ENCODE results near the gene RPAP3.

The RPAP3 gene, protein sequence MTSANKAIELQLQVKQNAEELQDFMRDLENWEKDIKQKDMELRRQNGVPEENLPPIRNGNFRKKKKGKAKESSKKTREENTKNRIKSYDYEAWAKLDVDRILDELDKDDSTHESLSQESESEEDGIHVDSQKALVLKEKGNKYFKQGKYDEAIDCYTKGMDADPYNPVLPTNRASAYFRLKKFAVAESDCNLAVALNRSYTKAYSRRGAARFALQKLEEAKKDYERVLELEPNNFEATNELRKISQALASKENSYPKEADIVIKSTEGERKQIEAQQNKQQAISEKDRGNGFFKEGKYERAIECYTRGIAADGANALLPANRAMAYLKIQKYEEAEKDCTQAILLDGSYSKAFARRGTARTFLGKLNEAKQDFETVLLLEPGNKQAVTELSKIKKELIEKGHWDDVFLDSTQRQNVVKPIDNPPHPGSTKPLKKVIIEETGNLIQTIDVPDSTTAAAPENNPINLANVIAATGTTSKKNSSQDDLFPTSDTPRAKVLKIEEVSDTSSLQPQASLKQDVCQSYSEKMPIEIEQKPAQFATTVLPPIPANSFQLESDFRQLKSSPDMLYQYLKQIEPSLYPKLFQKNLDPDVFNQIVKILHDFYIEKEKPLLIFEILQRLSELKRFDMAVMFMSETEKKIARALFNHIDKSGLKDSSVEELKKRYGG

DNA sequence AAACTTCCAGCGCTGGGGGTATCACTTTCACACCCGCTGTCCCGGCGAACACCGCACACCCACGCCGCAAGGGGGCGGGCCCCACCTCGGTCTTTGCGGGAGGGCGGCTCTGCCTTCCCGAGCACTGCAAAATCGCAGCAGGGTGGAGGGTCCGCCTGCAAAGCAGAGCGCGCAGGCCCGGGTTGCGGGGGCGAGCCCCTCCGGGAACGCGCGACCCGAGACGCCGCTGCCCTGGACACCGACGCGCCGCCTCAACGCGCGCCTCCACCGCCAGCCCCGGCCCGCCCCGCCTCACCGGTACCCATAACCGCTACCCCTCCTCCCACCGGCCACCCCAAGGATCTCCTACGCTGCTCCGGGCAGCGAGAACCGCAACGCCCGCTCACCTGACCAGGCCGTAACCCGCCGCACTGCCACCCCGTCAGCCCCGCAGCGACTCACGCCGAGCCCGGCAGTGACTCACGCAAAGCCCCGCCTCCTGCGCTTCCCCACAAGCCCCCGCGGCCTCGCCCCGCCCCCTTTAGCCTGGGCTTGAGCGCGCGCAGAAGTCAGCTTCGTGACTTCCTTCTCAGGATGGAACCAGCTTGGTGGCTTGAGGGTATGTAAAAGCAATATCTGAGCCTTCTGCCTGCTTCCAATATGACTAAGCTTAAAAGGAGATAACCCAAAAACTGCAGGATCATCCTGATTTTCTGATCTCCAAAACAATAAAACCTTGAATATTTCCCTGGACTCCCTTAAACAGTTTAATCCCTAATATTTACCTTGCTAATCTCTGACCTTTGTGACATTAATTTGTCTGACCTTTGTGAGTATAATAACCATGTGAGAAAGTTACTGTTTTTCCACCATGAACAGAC, at the start of gene RPAP3:
RPAP3 (minus strand) TSS at position 465 of the 860 bp plus-strand sequence. CDS start 3,190 bp downstream, outside the sequence.
- peak; percentile 97 for DNase-seq

DNA sequence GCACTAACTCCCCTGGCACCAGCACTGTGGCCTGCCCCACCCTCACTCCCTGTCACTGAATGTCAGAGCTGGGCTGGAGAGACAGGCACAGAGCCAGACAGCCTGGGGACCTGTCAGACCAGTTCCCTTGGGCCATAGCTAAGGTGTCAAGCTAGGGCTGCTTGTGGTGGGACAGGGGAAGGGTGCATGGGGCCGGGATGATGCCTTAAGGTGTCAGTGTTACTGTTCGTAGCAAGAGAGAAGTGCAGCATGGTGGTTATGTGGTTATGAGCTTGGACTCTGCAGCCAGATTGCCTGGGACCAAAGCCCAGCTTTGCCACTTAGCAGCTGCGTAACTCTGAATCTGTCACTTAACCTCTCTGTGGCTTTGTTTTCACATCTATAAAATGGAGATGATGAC, 49.1 kb upstream of the RPAP3 start:
- peak; percentile 64 for DNase-seq

DNA sequence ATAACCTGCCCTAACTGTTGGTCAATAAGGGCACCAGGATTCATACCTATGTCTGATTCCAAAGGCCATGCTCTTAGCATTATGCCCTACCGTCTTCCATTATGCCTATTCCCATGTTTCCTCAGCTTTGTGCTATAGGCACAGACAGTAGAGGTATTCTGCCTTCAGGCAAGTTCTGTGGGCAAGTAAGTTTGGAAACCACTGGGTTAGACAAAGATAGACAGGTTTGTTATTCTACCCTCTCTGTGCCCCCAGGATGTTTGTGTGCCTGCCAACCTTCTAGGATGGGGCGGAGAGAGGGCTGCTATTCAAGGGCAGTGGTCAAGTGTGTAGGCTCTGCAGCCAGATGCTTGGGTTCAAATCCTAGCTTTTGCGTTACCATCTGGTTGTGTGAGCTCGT, 48.3 kb upstream of the RPAP3 start:
- no peak for DNase-seq

DNA sequence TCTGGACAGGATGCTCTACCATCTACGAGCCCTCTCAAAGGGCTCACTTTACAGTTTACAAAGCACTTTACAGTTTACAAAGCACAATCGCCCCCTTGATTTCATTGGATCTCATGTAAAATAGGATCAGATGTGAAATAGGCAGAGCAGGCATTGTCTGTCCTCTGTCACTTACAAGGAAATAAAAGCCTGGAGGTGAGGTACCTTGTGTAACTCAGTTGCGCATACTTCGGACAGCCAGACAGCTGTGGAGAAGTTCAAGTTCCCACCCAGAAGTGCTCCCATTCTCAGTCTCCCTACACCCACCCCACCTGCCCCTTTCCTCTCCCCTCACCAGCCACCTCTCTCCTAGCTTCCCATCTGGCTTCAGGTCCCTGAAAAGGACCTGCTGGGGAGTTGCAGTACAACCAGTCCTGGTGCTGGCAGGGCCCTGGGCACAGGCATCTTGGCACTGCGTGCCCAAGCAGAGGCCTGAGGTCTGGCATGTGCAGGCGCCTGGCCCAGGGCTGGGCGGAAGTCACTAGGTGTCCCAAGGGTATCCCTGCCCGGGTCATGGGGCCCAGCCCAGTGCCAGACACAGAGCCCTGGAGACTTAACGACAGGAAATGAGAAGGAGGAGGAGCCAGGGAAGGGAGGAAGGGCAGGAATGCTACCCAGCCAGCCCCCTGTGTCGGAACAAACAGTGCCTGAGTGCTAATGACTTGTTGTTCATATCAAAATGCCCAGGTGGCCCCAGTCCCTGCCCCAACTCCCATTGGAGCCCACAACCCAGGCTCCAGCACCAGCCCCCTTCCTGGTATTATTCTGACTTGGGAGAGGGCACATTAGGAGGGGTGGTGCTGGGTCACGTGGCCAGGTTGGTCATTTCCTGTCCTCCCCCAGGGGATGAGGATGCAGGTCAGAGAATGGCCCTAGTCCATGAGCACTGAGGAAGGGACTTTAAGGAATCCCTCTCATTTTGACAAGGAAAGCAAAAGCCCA, 47.5 kb upstream of the RPAP3 start:
- no peak for DNase-seq

DNA sequence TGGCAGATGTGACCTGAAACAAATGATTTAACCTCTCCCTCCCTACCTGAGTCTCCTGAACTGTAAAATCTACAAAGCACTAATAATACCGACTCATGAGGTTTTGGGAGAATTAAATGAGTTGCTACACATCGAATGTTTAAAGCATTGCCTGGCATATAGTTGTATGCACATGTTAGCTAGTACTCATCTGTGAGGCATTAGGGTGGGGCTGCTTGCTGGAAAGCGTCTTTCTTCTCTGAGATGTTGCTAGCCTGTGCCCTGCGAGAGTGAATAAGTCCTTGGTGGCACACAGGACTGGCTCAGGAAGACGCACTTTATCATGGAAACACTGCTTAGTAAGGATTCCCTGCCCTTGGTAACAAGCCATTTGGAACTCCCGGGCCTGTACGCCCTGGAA, 46.7 kb upstream of the RPAP3 start:
- no peak for DNase-seq

DNA sequence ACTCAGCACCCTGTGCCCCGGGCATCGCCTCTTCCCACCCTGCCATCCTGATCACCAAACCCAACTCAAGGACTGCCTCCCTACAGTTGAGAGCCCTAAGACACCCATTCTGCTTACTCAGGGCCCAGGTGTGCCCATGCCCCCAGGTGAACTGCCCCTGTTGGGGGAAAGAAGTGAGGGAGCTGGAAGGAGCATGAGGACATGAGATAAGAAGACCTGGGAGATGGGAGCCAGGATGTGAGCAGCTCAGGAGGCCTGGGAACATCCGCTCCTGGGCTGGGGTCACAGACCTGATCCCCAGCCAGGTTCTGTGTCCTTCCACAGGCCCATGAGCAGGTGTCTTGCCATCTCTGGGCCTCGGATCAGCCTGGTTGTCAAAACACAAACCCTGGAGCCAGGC, 46.3 kb upstream of the RPAP3 start:
- no peak for DNase-seq

DNA sequence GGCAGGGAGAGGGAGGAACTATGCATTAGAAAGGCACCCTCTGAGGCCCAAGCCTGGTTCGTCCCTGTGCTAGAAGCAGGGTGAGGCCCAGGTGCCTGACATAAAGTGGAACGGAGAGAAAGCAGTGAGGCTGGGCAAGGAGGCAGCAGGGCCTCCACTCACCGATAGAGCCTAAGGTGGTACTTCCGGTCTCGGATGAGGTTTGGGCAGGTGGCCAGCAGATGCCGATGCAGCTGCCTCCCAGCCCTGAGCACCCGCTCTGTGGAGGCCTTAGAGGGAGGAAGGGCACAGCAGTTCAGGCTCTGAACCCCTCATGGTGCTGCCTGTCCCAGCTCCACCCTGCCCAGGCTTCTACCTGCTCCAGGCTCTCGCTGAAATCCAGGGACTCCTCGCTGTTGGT, 45.7 kb upstream of the RPAP3 start:
- DNase-seq = no peak

DNA sequence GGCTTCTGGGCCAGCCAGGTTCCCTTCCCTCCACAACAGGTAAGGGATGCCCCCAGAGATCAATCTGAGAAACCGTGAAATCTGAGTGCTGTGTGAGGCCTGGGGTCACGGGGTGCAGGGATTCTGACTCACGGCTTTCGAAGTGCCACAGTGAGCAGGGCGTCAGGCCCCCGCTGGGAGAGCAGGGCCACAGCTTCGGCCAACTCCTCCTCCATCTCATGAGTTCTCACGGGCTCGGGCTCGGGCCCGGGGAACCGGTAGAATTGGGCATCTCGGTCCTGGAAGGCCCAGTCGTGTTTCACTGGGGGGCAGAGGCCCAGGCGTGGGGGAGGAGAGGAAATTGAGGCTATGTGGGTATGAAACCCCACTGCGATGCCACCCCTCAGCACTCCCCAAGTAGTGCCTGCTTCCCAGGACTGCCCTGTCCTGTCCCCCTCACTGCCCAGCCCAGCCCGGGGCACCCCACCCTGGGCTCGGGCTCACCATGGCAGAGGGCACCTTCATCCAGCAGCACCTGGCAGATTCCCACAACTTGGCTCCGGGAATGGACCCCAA, 45.2 kb upstream of the RPAP3 start:
- DNase-seq = no peak

DNA sequence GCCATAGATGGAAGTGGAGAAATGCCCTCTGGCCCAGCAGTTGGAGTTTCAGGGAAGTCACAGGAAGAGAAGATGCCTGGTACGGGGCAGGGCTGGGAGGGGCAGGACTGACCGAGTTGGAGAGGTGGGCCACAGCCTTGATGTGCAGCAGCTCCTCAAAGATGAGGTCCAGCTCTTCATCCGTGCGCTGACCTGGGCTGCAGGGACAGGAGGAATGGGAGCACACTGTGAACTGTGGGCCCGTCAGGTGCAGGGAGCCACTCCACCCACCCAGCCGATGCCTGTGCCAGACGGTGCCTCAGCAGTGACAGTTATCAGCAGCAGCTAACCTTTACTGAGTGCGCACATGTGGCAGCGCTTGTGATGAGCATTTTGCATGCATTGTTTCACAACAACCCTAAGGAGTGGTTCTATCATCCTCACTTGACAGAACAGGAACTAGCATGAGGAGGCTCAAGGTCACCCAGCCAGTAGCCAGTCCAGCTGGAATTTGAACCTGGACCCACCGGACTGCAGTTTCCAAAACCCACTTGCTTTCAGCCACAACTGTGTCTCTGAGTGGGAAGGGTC, 44.5 kb upstream of the RPAP3 start:
- no peak for DNase-seq

DNA sequence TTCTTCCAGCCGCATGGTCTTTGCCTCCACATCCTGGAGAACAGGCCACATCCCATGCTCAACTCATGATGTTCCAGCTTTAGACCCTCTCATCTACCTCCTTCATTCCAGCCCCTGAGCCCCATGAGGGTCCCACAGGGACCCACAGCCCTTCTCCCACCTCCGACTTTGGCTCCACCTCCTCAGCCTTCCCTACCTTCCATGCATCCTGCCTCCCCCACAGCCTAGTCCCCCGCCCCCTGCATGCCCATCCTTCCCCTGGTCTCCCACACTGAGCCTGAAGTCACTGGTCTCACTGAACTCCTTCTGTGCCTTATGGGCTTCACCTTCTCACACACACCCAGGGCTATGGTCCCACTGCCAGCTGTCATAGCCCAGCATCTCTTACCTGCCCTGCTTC, 43.1 kb upstream of the RPAP3 start:
- no peak for DNase-seq

DNA sequence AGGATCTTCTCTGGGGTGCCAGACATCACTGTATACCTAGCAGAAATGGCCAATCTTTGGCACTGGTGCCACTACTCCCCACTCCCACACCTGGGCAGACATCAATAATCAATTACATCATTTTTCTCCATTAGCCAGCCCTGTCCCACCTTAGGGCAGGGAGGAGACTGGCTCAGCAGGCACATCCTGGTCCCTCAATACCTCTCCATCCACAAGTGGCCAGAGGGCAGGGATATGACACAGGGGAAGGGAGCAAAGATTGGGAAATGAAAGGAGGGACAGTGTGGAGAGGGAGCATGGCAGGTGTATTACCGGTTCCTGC, 42.6 kb upstream of the RPAP3 start:
- no peak for DNase-seq

DNA sequence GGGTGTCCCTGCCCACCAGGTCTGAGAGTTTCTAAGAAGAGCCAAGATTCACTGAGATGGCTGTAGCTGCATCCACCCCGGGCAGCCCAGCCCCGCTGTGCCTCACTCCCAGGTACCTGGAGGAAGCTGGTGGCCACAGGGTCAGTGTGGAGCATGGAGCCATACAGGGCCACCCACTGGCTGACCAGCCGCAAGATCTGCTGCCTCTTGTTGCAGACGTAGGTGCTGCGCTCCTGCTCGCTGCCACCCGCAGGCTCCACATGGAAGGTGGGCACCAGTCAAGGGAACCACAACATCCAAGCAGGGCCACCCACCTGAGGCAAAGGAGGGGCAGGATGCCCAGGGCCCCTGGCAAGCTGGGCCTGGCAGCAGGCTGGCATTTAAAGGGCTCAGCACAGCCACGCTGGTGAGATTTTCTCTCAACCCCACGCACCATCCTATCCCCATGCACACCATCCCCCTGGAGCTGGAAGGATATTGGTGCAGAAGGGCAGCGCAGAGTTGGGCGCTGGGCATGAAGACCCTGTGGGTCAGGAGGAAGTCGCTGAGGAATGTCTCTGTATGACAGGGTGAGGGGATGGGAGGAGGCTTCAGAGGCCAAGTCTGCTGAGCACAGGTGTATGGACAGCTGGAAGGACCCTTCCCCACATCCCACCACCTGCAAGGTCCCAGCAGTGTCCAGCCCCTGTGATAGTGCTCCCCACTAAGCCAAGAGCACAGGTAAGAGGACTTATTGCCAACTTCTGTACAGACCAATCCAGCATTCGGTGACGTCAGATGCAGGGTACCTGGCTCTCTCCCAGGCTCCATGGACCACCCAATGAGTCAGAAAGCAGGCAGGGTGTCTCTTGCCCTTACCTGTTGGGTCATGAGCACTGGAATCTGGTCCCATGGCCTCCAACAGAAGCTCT, 42.0 kb upstream of the RPAP3 start:
- no peak for DNase-seq

DNA sequence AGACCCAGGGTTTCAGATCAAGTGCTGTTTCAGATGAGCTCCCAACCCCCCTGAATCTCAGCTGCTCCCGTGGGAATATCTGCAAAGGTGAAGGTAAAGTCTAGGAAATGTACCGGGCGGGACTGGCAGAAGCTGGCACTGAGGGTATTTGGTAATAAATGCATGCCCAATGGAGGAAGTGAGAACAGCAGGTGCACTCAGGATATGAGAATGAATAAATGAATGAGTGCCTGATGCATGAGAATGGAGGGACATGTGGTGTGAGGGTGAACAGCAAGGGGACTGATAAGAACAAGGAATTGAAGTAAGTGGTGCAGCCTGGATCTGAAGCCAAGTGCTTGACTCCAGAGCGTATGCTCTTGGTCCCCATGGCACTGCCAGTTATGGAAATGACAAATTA, 41.3 kb upstream of the RPAP3 start:
- no peak for DNase-seq

DNA sequence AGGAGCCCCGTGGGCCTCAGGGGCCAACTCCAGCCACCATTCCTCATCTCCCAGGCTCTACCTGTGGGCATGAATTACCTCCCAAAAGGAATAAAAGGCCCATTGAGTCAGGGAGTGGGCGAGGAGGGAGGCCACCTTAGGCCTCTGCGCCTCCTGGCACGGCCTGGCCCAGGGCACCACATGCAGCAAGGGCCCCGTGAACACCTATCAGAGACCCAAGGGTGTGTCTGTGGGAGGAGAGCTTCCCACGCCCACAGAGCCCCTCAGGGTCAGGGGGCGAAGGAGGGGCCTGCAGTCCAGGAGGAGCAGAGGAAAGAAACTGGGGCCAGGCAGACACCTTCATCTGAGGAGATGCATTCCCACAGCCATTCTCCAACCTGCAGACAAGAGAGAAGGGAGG, 40.7 kb upstream of the RPAP3 start:
- DNase-seq = no peak

DNA sequence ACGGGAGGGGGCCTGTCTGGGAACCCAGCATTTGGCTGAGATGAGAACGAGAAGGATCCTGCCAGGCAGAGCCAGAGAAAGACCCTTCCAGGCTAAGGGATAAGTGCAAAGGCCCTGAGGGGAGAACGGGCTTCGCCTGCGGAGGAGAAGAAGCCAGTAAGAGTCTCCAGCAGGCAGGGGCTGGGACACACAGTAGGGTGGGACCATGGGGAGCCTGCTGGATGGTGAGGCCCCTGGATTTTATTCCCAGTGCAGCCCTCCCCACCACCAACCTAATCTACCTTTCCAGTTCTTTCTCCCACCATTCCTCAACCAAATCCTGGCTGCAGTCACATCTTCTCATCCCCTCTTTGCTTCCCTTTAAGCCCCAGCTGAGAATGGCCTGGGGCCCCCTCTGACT, 40.2 kb upstream of the RPAP3 start:
- no peak for DNase-seq

DNA sequence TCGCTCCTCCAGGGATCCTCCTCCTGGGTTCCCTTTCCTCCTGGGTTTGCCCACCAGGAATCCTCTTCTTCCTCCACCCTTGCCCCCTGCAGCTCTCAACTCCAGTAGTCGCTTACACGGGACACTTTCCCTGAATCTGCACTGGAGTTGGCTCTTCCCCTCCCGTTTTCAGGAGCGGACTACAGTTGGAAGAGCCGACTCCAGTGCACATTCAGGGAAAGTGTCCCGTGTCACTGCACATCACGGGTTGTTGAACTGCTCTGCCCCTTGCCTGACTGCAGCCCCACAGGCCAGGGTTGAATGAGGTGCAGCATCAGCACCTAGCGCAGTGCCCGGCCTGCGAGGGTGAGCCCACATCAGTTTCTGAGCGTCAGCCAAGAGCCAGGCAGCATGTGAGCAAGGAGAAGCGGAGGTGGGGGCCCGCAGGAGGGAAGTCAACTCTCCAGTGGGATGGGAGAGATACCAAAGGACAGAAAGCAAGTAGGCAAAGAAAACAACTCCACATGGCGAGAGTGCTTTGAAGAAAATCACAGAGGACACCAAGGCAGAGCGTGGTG, 39.7 kb upstream of the RPAP3 start:
- DNase-seq = no peak

DNA sequence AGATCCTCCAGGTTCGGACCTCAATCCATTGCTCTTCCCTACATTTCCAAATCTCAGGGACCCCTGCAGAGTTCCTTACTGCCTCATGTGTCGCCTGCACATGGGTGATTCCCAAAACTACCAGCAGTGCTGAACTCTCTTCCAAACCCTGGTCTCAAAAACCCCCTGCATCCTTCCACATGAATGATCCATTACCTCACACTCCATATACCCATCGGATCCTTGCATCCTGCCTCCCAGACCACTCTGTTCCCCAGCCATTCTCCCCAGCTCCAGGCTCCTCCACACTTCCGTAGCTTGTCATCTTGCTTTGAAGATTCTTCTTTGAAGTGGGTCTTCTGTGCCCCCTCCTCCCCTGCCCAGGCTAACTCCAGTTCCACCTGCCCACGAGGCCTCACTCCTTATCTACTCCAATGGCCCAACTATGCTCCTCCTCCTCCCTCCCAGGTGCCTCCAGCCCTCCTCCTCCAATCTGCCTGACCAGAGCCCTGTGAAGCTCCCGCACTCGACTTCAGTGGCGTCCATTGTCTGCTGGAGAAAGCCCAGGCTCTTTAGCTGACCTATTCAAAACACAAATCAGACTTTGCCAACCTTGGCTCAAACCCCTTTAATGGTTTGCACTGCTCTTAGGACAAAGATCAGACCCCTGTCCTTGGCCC, 39.1 kb upstream of the RPAP3 start:
- DNase-seq = no peak

DNA sequence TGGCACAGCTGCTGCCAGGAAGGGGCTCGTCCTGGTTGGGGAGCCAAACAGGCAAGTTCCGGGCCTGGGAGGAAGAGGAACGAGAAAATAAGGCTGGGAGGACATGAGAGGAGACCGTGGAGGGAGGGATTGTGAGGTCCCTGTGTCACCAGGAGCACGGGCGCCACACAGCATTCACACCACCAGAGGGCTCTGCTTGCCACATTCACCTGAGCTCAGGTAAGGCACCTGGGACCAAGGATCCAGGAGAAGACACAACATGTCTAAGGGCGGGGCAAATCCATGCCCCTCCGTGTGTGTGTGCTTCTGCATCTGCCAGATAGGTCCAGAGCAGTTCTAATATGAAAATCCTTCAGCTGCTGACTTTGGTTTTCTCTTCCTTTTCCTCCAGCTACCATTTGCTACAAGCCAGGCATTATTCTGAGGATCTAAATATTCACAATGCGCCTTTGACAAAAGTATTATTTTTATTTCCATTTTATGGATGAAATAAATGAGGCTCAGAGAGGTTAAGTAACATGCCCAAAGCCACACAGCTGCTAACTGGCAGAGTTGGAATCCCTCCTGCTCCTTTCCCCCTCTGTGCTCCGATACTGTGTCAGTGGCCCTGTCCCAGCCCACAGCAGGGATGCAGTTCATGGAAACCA, 38.3 kb upstream of the RPAP3 start:
- peak; percentile 35 for DNase-seq

DNA sequence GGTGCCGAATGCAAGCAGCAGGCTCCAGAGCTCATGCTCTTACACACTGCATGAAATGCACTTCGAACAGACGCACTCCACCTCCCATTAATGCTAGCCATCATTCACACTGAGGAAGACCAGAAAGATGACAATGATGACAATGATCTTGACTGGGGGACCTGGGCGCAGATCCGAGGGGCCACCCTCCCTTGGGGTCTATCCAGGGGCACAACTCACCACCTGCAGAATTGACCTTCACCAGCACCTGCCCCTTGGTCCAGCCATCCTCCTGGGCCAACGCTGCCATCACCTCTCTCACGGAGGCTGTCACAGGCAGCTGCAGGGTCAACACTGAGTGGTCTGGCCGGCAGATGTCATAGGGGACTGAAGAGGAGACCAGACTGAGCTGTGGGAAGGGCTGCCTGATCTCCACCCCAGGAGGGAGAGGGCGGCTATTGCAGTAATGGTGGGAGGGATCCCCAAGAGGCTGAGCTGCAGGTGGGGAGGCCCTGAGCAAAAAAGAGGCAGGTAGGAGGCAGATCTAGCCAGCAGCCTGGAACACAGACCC, 37.6 kb upstream of the RPAP3 start:
- DNase-seq = no peak
